ENCODE data around the gene AAR2. TPM values are rescaled to one million over a fixed set of nuclear protein-coding genes. Genes with fewer than 3 reads are reported as not detected.

Gene AAR2
- polyA plus RNA-seq, 1 of the 3 experiments (the other 2 are of a cell fraction): 17.4 TPM

GRCh38 chr20:36259177-36260061 is 23.1 kb downstream of the AAR2 start:
- POLR2A ChIA-PET: no interaction called here

GRCh38 chr20:36260316-36260715 is 24.0 kb downstream of the AAR2 start:
- no peaks in the 10 kb centered on the region for H3K27me3 ChIP-seq (ENCODE audit: insufficient read depth)
- H3K4me2 ChIP-seq: no peak overlapping the region
- ChIA-PET CTCF (interaction anchor here (1.2 to 2.6 kb wide), 3 partner anchors 13 to 179 kb away, joined by 3 to 10 read pairs (median 5); no protein-coding TSS in a partner anchor), POLR2A (no interaction called here)
- no peak for DNase-seq
- no peak for TF ChIP-seq EZH2phosphoT487 (IDR thresholded peaks at IDR 0.05; ENCODE audit: borderline replicate concordance, low read depth)
- TF ChIP-seq YY1 (IDR thresholded peaks at IDR 0.05; ENCODE audit: low read depth): no peak
- no peak for TF ChIP-seq ZBTB33 (IDR thresholded peaks at IDR 0.05; ENCODE audit: borderline replicate concordance, low read depth)
- no peak for TF ChIP-seq NRF1 (IDR thresholded peaks at IDR 0.05; ENCODE audit: low read depth, low read length)
- TF ChIP-seq PBX3 (IDR thresholded peaks at IDR 0.05): no peak
- no peak for TF ChIP-seq MAX (IDR thresholded peaks at IDR 0.05; ENCODE audit: low read depth)
- TF ChIP-seq EP300 (IDR thresholded peaks at IDR 0.05; ENCODE audit: borderline replicate concordance in 1 of 2, low read depth in 1 of 2, low read length in 1 of 2): no peak
- no peak for TF ChIP-seq FOXM1 (IDR thresholded peaks at IDR 0.05; ENCODE audit: low read depth)
- no peak for TF ChIP-seq MEF2A (IDR thresholded peaks at IDR 0.05; ENCODE audit: borderline replicate concordance, low read depth)
- TF ChIP-seq RXRA (IDR thresholded peaks at IDR 0.05; ENCODE audit: borderline replicate concordance, low read depth): no peak
- TF ChIP-seq USF2 (IDR thresholded peaks at IDR 0.05; ENCODE audit: borderline replicate concordance, low read depth, low read length): no peak
- no peak for TF ChIP-seq MXI1 (IDR thresholded peaks at IDR 0.05; ENCODE audit: low read depth, low read length)
- no peak for TF ChIP-seq RAD21 (IDR thresholded peaks at IDR 0.05; ENCODE audit: low read length)
- TF ChIP-seq FOXJ3 (CRISPR knock-in tag; IDR thresholded peaks at IDR 0.05): no peak
- no peak for TF ChIP-seq GATA2 (CRISPR knock-in tag; IDR thresholded peaks at IDR 0.05)
- TF ChIP-seq TAF1 (IDR thresholded peaks at IDR 0.05; ENCODE audit: borderline replicate concordance, low read depth, low read length): no peak
- WGBS (ENCODE audit: low lambda C conversion rate): 88% methylated on average over 7 of the region's 7 CpGs
- H3F3A ChIP-seq (replicated peaks; ENCODE audit: insufficient read depth): no peaks in the 10 kb centered on the region
- H2AFZ ChIP-seq (ENCODE audit: low read depth): no peak overlapping the region
- H3K4me1 ChIP-seq (ENCODE audit: control insufficient read depth in 1 of 2, insufficient read depth in 2 of 2, low read depth in 1 of 2, low read length in 1 of 2): no peaks in the 10 kb centered on the region
- no peak overlapping the region for H3K27ac ChIP-seq (ENCODE audit: low read depth in 2 of 2, low read length in 1 of 2)
- no peaks in the 10 kb centered on the region for H3K9me2 ChIP-seq
- no peak overlapping the region for H3K9ac ChIP-seq
- H3K36me3 ChIP-seq (replicated peaks in 1 of 2; ENCODE audit: control insufficient read depth in 1 of 2, insufficient read depth in 2 of 2, low read length in 1 of 2): peaks cover 3 to 18% of the 10 kb centered on the region in 2 experiments
- H3K9me3 ChIP-seq: no peaks in the 10 kb centered on the region
- H4K20me1 ChIP-seq (ENCODE audit: insufficient read depth): no peaks in the 10 kb centered on the region
- no peak overlapping the region for H3K4me3 ChIP-seq (ENCODE audit: low read depth in 2 of 2, low read length in 1 of 2)
- H3K79me2 ChIP-seq (ENCODE audit: insufficient read depth): no peaks in the 10 kb centered on the region

More at GRCh38 chr20:36259177-36260061, 23.1 kb downstream of the AAR2 start:
- Histone ChIP-seq H3K4me2 (no peak overlapping the region), H3K9me3 (no peaks in the 10 kb centered on the region), H3K36me3 (replicated peaks in 1 of 2; ENCODE audit: control insufficient read depth in 1 of 2, insufficient read depth in 2 of 2, low read length in 1 of 2) (peaks cover 3 to 25% of the 10 kb centered on the region in 2 experiments), H2AFZ (ENCODE audit: low read depth) (no peak overlapping the region), H3K4me1 (ENCODE audit: control insufficient read depth in 1 of 2, insufficient read depth in 2 of 2, low read depth in 1 of 2, low read length in 1 of 2) (no peaks in the 10 kb centered on the region), H4K20me1 (ENCODE audit: insufficient read depth) (no peaks in the 10 kb centered on the region), H3K27me3 (ENCODE audit: insufficient read depth) (no peaks in the 10 kb centered on the region), H3K9ac (no peak overlapping the region), H3K79me2 (ENCODE audit: insufficient read depth) (no peaks in the 10 kb centered on the region), H3K4me3 (ENCODE audit: low read depth in 2 of 2, low read length in 1 of 2) (no peak overlapping the region), H3K27ac (ENCODE audit: low read depth in 2 of 2, low read length in 1 of 2) (no peak overlapping the region), H3K9me2 (no peaks in the 10 kb centered on the region), H3F3A (replicated peaks; ENCODE audit: insufficient read depth) (no peaks in the 10 kb centered on the region)
- DNase-seq: no peak
- TF ChIP-seq JUND (IDR thresholded peaks at IDR 0.05) (no peak), FOXM1 (IDR thresholded peaks at IDR 0.05; ENCODE audit: low read depth) (no peak)
- CTCF ChIA-PET: interaction anchor here (1.0 to 2.6 kb wide), 5 partner anchors 9 to 180 kb away, joined by 3 to 10 read pairs (median 3); no protein-coding TSS in a partner anchor
- 89% methylated on average over 16 of the region's 16 CpGs for WGBS (ENCODE audit: low lambda C conversion rate)

Measured in SK-N-SH (cell line).